ENCODE results near the gene C1QTNF3.
A peak's percentile ranks its signal among the peaks of the same experiment; 100 is the strongest.

The C1QTNF3 gene

DNA sequence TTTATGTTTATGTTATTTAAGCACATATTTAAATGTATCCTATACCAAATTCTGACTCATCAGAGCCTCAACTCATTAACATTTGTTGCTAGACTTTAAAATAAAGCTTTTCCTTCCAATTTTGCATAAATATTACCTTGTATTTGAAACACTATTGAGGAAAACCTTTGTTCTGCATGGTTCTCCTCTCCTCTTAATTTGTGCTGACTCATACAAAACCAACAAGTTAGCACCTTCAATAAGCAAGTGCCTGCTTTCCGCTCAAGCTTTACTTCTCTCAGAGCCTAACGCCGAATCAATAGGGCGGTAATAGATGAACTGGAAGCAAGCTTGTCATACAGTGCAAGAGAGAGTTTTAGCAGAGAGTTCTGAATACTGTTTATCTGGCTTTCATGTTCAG, 43.0 kb downstream of the C1QTNF3 start:
- DNase-seq (ENCODE audit: low spot score) (no peak), FAIRE-seq (no peak)

DNA sequence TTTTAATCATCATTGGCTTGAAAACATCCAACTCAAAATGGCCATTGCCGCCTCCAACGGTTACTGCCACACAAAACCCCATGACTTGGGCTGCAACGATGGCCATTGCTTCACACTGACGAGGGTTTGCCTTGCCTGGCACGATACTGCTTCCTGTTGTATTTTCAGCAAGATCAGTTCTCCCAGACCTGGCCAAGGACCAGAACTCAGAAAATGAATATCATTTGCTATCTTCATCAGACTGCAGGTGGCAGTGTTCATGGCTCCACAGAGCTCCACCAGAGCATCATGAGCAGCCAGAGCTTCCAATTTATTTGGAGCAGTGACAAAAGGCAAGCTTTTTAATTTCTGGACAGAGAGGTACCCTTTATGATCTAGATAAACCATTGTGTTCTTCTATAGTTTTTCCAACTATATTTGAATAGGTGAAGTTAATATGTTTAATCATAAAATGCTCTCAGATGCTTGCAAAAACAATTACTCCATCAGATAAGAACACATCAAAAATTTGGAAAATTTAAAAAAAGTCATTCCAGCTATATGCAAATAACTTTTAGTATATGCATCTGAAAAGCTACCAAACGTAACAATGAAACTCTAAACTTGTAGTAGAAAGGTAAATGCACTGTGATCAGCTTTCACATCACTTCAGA, 45.6 kb downstream of the C1QTNF3 start:
- FAIRE-seq, result peak; percentile 93
- peak; percentile 76 for DNase-seq (ENCODE audit: low spot score)

DNA sequence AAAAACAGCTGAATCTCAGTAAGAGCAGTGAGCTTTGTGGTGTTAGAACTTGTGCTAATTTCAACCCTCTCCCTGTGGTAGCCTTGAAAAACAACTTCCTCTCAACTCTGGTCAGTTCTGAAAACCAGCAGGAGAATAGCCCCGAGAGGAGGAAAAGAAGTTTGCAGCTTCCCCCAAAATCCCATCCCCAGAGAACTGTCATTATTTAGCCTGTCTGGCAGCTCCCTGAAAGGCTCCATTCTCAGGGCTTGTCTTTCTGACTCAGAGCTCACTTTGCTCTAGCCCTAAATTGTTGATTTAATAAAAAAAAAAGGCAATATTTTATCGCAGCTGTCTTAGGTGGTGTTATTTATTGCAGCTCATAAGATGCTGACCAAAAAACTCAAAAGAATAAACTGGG, 47.1 kb downstream of the C1QTNF3 start:
- FAIRE-seq, result no peak
- no peak for DNase-seq (ENCODE audit: low spot score)

DNA sequence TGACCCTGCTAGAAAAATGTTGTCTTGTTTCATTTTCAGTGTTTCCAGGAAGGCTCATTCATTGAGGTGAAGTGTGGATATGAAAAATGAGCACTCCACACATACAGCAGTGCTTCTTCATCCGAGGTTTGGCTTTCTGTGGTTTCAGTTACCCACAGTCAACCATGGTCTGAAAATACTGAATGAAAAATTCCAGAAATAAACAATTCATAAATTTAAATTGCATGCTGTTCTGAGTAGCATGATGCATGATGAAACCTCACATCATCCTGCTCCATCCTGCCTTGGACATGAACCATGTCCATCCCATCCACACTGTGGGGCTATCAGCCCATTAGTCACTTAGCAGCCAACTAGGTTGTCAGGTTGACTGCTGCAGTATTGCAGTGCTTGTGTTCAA, 48.2 kb downstream of the C1QTNF3 start:
- FAIRE-seq (no peak), DNase-seq (ENCODE audit: low spot score) (no peak)

DNA sequence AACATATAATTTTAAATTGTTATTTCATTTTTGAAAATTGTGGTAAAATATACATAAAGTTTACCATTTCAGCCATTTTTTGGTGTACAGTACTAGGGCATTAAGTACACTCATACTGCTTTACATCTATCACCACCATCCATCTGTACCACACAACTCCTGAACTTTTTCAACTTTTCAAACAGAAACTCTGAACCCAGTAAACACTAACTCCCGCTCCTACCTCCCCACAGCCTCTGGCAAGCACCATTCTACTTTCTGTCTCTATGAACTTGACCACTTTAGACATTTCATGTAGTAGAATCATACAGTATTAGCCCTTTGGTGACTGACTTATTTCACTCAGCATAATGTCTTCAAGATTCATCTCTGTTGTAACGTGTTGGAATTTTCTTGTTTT, 50.1 kb downstream of the C1QTNF3 start:
- no peak for DNase-seq (ENCODE audit: low spot score)
- FAIRE-seq, result no peak

DNA sequence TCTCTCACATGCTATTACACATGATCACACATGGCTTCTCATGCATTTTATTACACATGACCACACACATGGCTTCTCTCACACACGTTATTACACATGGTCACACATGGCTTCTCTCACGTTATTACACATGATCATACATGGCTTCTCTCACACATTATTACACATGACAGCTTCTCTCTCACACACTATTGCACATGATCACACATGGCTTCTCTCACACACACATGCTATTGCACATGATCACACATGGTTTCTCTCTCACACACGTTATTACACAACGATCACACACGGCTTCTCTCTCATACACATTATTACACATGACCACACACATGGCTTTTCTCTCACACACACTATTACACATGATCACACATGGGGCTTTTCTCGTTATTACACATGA, 57.6 kb downstream of the C1QTNF3 start:
- no peak for DNase-seq (ENCODE audit: low spot score)
- no peak for FAIRE-seq

DNA sequence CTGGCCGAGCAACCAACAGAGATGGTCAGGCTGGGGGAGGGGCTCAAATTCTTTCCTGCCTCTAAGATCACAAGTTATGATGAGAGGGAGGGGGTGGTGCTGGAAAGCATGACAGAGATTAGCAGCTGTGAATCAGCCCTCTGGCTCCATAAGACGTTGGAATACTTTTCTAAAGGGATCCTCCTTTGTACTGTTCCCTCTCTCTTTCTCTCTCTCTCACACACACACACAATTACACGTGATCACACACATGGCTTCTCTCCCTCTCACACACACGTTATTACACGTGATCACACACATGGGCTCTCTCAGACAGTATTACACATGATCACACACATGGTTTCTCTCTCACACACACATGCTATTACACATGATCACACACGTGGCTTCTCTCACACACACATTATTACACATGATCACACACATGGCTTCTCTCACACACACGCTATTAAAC, 58.3 kb downstream of the C1QTNF3 start, which contains the start of gene SLC45A2:
Gene SLC45A2 (minus strand): TSS at position 23 of the 454 bp plus-strand sequence. CDS start 110 bp downstream, outside the sequence.
- DNase-seq (ENCODE audit: low spot score), result no peak
- FAIRE-seq, result no peak

DNA sequence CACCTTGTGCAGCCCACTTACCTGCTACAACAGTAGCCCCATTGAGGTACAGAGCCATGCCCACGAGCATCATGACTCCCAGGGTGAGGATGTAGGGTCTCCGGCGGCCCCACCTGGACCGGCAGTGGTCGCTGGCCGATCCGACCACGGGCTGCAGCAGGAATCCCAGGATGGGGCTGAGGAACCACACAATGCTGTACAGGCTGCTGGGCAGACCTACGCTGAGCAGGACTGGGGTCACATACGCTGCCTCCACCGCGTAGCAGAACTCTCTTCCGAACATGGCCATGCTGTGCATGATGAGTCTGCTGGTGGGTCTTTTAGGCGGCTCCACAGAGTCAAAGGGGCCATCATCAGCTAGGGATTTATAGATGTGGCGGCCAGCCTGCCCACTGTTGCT, 58.8 kb downstream of the C1QTNF3 start:
- DNase-seq (ENCODE audit: low spot score) (no peak), FAIRE-seq (no peak)

DNA sequence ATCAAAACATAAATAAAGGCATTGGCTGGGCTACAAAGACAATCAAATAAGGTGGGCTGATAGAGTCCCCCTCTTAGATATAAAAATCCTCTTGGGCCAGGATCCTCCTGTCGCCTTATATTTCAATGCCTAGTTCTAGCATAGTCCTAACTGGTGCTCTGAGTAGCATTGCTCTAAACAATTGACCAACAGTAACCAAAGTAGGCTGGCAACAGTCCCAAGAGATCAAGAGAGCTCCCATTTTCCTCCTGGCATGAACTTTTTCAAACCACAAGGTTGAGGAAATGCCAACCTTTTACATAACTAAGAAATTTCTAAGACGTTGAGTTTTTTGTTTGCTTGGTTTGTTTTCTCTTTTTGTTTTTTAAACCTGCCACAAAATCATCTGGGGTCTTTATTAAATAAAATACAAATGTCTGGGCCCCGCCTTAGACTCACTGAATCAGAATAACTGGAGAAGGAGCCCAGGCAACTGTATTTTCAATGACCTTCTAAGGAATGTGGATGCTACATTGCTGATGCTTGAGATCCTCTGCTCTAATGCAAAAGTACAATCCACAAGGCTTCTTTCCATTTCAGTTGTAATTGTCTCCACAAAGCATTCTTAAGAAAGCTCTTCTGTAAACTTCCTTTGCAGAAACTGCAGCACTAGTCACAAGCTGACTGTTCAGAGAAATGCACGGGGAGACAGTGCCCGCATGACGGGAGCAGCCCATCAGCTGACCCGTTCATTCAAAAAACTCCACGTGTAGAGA, 61.4 kb downstream of the C1QTNF3 start:
- peak; percentile 36 for DNase-seq (ENCODE audit: low spot score)
- no peak for FAIRE-seq

DNA sequence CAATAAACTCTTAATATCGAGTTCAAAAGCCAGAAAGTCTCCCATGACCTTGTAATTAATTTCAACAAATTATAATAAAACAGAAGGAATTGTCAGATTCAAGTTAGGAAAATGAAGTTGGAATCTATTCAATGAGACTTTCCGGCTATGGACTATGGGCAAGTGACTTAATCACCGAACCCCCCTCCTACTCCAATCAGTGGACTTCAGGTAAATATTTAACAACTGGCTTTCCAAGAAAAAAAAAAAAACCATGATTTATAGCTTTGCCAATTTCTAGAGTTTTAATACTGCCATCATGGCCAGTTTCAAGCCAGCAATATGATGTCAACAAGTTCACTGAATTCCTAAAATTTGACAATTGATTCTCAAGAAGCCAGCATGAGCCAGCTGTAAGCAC, 63.0 kb downstream of the C1QTNF3 start:
- no peak for FAIRE-seq
- DNase-seq (ENCODE audit: low spot score), result no peak

DNA sequence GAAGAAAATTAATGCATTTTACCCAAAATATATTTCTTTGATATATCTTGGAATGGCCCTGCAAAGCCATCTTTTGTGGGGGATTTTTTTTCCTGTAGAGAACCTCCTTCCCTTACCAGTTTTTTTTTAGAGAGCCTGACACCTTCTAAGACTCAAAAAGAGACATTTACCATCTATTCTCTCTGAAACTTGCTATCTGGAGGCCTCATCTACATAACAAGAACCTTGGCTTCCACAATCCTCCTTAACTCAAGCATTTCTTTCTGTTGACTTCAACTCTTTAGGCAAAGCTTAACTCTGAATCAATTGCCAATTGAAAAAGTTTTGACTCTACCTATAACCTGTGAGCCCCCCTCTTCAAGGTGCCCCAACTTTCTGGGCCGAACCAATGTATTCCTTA, 64.7 kb downstream of the C1QTNF3 start:
- FAIRE-seq (no peak), DNase-seq (ENCODE audit: low spot score) (no peak)

DNA sequence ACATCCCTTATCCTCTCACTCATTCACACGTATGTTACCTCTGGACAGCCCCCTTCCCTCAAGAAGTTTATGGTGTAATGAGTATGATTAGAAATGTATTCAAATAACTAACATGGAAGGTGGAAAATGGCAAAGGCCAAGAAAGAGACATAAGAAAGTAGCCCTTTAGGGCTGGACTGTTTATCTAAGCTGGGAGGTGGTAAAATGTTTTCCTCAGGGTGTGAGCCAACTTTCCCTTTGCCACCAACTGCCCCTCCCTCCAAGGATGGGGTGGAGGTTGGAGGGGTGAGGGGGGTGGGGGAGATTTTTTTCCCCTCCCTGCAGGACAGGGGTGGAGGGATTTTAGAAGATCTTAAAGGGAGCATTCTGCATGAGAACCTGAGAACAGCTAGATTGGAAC, 66.7 kb downstream of the C1QTNF3 start:
- no peak for FAIRE-seq
- no peak for DNase-seq (ENCODE audit: low spot score)

DNA sequence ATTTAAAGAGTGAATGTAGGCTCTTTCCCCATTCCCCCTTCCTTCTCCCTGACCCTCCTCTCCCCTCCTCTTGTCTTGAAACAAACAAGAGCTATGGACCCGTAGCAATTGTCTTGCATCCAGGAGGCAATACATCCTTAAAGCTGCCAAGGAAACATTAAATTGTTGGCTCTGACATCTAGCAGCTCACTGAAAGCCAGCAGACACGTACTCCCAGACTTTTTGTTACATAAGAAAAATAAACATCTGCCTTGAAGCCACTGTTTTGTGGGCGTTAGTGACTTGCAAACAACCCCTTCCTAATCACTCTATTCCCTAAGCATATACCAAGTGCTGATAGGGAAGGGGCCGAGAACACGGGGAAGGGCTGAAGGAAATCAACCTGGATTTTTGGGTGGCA, 67.2 kb downstream of the C1QTNF3 start:
- no peak for DNase-seq (ENCODE audit: low spot score)
- no peak for FAIRE-seq

DNA sequence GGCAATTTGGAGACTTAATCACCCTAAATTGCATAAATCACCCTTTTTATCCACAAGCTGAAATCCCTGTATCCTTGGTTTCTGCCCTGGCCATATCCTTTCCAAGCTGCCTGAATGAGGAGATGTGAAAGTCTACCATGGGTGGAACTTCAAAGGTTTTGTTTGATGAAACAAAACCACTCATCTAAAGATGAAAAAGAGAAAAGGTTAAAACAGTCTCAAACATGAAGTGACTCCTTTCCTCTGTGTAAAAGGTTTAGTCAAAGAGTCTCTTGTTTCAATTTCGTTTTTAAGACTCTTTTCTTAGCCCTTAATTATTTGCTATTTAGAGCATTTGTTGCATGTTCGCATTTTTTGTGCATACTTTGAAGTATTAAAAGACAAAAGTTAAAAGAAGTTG, 69.7 kb downstream of the C1QTNF3 start:
- DNase-seq (ENCODE audit: low spot score) (no peak), FAIRE-seq (no peak)

DNA sequence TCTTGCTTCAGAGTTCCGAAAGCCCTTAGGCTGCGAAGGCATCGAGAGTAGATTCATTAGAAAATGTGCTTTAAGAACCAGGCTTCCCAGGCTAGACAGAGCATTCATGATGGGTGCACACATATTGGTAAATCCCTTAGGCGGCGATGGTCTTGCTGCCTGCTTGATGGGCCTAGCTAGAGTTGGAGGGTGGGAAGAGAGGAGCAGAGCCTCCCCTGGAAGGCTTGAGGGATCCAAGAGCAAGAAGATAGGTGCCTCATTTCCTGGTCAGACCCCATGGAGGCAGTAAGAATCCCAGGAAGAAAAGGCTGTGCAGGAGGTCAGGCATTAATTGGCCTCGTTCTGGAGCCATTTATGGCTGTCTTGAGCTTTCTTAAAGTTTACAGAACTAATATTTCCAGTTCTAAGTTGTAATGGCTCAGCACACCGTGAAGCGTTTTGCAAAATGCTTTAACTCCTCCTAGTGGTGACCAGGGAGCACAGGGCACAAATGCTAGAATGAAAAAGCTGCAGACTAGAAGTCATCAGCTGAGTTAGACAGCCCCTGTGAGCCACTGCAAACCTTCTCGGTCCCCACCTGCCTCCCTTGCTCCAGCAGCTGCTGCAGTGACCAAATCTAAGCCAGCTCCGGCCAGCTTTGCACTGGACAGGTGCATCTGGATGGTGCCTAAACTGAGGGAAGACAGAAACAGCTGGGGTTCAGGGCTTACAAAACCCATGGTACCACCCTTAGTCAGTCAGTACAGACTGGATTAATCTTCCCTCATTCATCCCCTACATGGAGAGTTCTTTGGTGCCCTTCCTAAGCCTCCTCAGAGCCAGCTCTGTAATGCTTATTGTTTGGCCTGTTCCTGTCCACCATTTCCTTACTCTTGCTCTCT, 73.2 kb downstream of the C1QTNF3 start:
- FAIRE-seq, result no peak

DNA sequence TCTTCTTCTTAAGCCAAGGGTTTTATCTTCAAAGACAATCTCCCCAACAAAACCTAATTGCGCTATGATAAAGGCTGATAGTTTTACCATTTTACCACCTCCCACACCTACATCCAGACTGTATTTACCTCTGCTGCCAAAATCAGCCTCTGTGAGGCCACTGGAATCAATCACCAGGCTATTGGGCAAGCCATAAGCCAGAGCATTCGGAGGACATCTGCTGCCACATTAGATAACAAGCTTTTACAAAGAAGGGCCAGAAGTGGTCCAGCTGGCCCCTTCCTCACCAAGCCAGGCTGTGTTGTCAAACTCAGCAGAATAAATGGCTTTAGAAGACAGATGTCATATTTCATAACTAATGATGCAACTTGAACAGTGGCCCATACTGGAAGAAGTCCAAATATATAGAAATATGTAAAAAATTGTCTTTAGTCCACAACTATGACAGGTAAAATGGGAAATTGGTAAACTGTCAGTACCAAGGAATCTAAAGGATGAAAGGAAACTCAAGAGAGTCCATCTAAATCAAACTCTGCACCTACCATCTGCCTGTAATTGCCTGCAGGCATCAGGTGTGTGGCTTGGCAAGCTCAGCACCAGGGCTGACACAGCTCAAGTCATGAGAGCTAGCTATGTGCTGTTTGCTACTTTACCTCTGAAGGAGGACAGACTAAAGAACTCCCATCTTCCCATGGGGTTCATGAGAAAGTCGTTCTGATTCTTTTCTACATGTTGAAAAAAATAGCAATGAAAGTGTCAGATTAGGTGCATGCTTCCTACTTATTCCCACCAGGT, 74.6 kb downstream of the C1QTNF3 start:
- FAIRE-seq (no peak), DNase-seq (ENCODE audit: low spot score) (no peak)

More for the DNA sequence above, 73.2 kb downstream of the C1QTNF3 start:
- peak; percentile 79 for DNase-seq (ENCODE audit: low spot score)

Data from urothelium cell line (cell line).